WI38 (cell line): ENCODE results near the gene SQSTM1.
"Not testable (repeated sequence)": the region's sequence is repeated elsewhere in the genome, so short reads cannot be mapped to it uniquely, and the experiment has no call there.

ENCODE experiments used
- H3K4me3 ChIP-seq: 2 replicates; pipeline ENCODE4 v1.5.1; 2011; ENCODE audit warnings: low read depth, mild to moderate bottlenecking, control low read depth, low read length
- CTCF ChIP-seq: IDR thresholded peaks from 2 replicates; pipeline ENCODE4 v1.5.1; 2012; ENCODE audit warnings: low read depth, mild to moderate bottlenecking, control low read depth, low read length

SQSTM1 gene

GRCh38 chr5:179829732-179830435, 9.2 kb downstream of the SQSTM1 start:
- no peak overlapping the region for H3K4me3 ChIP-seq
- no peak for TF ChIP-seq CTCF

GRCh38 chr5:179830818-179831468, 10.2 kb downstream of the SQSTM1 start:
- TF ChIP-seq CTCF: no peak
- H3K4me3 ChIP-seq: no peak overlapping the region

- no peak overlapping the region for H3K4me3 ChIP-seq
- TF ChIP-seq CTCF: no peak
These were observed 11.5 kb downstream of the SQSTM1 start for GRCh38 chr5:179832039-179832745.

- TF ChIP-seq CTCF: no peak
- H3K4me3 ChIP-seq: no peak overlapping the region
These were observed 12.5 kb downstream of the SQSTM1 start for GRCh38 chr5:179833056-179833708.

- TF ChIP-seq CTCF: no peak
- H3K4me3 ChIP-seq: no peak overlapping the region
These were observed 13.0 kb downstream of the SQSTM1 start for GRCh38 chr5:179833709-179834070.

GRCh38 chr5:179834120-179834519, 13.4 kb downstream of the SQSTM1 start:
- no peak overlapping the region for H3K4me3 ChIP-seq
- no peak for TF ChIP-seq CTCF

GRCh38 chr5:179834871-179835270, 14.2 kb downstream of the SQSTM1 start:
- not testable (repeated sequence) for H3K4me3 ChIP-seq
